Neural cell (in vitro differentiated cells): ENCODE measurements around the gene MMP20. TPM values are rescaled to one million over a fixed set of nuclear protein-coding genes. Genes with fewer than 3 reads are reported as not detected.

Experiments used
- H2AFZ ChIP-seq: fragments of 200-600, 300-800 bp; sonication (generic), shearing (Covaris generic); 2 replicates; pipeline ENCODE4 v1.6.0; 2014; ENCODE audit warnings: low read depth, mild to moderate bottlenecking, antibody characterized with exemption, low read length, moderate library complexity
- H3F3A ChIP-seq: fragments of 200-600 bp; shearing (Covaris generic); 2 replicates; pipeline ENCODE4 v1.6.1; 2016; ENCODE audit warnings: mild to moderate bottlenecking, moderate library complexity, mixed read lengths, antibody characterized with exemption, low read length; ENCODE audit not compliant: insufficient read depth, poor library complexity, severe bottlenecking
- H3K27ac ChIP-seq: fragments of 200-600, 300-800 bp; sonication (generic), shearing (Covaris generic); 2 replicates; pipeline ENCODE4 v1.5.1; 2014; ENCODE audit warnings: mild to moderate bottlenecking, low read length, moderate library complexity
- H3K27me3 ChIP-seq: fragments of 300-800, 200-600 bp; sonication (generic), shearing (Covaris generic); 2 replicates; pipeline ENCODE4 v1.6.0; 2014; ENCODE audit warnings: mild to moderate bottlenecking, low read depth, low read length, moderate library complexity; ENCODE audit not compliant: insufficient read depth
- H3K36me3 ChIP-seq: fragments of 300-800, 200-600 bp; sonication (generic), shearing (Covaris generic); 2 replicates; pipeline ENCODE4 v1.5.1; 2014; ENCODE audit warnings: mild to moderate bottlenecking, antibody characterized with exemption, low read length, moderate library complexity; ENCODE audit not compliant: insufficient read depth
- H3K4me2 ChIP-seq: fragments of 300-800, 200-600 bp; sonication (generic), shearing (Covaris generic); 2 replicates; pipeline ENCODE4 v1.6.0; 2014; ENCODE audit warnings: mild to moderate bottlenecking, low read length
- H3K4me3 ChIP-seq: fragments of 300-800, 200-600 bp; sonication (generic), shearing (Covaris generic); 2 replicates; pipeline ENCODE4 v1.5.1; 2014; ENCODE audit warnings: mild to moderate bottlenecking, low read length, moderate library complexity
- H3K79me2 ChIP-seq: fragments of 200-600 bp; shearing (Covaris generic); replicated peaks from 2 replicates; pipeline ENCODE4 v1.6.0; 2014; ENCODE audit warnings: mild to moderate bottlenecking, low read length, moderate library complexity; ENCODE audit not compliant: insufficient read depth
- H3K9ac ChIP-seq: fragments of 300-800, 200-600 bp; sonication (generic), shearing (Covaris generic); 2 replicates; pipeline ENCODE4 v1.6.1; 2016; ENCODE audit warnings: mild to moderate bottlenecking, low read length, mixed read lengths
- H3K9me2 ChIP-seq: fragments of 200-600 bp; shearing (Covaris generic); 2 replicates; pipeline ENCODE4 v1.6.1; 2016; ENCODE audit warnings: mild to moderate bottlenecking, low read length, mixed read lengths; ENCODE audit not compliant: insufficient read depth
- H3K9me3 ChIP-seq: fragments of 200-600, 300-800 bp; sonication (generic), shearing (Covaris generic); 2 replicates; pipeline ENCODE4 v1.6.1; 2016; ENCODE audit warnings: mild to moderate bottlenecking, mixed run types, low read length, moderate library complexity, mixed read lengths
- H4K20me1 ChIP-seq: fragments of 200-600 bp; shearing (Covaris generic); 2 replicates; pipeline ENCODE4 v1.6.1; 2016; ENCODE audit warnings: mild to moderate bottlenecking, mixed run types; ENCODE audit not compliant: insufficient read depth
- CTCF ChIP-seq: fragments of 450-650 bp; IDR thresholded peaks from 2 replicates; pipeline ENCODE4 v1.5.1; 2014; ENCODE audit warnings: antibody characterized with exemption, mild to moderate bottlenecking, moderate library complexity; ENCODE audit not compliant: poor library complexity, severe bottlenecking
- EP300 ChIP-seq: fragments of 450-650 bp; conservative IDR thresholded peaks from 2 replicates; pipeline ENCODE4 v1.6.1; 2014; ENCODE audit warnings: antibody characterized with exemption, mild to moderate bottlenecking, moderate library complexity; ENCODE audit not compliant: poor library complexity, severe bottlenecking
- EZH2 ChIP-seq: fragments of 200-600, 300-800 bp; shearing (Covaris generic), sonication (generic); IDR thresholded peaks from 2 replicates; pipeline ENCODE4 v1.6.1; 2014; ENCODE audit warnings: antibody characterized with exemption, low read length, borderline replicate concordance, mild to moderate bottlenecking; ENCODE audit not compliant: insufficient read depth, poor library complexity, severe bottlenecking
- MXI1 ChIP-seq: fragments of 450-650 bp; conservative IDR thresholded peaks from 2 replicates; pipeline ENCODE4 v1.6.1; 2014; ENCODE audit warnings: antibody characterized with exemption, mild to moderate bottlenecking; ENCODE audit not compliant: poor library complexity, severe bottlenecking
- POLR2AphosphoS5 ChIP-seq: IDR thresholded peaks from 2 replicates; pipeline ENCODE4 v1.6.1; 2012
- RAD21 ChIP-seq: fragments of 450-650 bp; conservative IDR thresholded peaks from 2 replicates; pipeline ENCODE4 v1.6.1; 2014; ENCODE audit warnings: antibody characterized with exemption, mild to moderate bottlenecking, moderate library complexity
- REST ChIP-seq: IDR thresholded peaks from 2 replicates; pipeline ENCODE4 v1.6.1; 2012; ENCODE audit warnings: borderline replicate concordance
- SMC3 ChIP-seq: fragments of 450-650 bp; conservative IDR thresholded peaks from 2 replicates; pipeline ENCODE4 v1.6.1; 2014; ENCODE audit warnings: antibody characterized with exemption, mild to moderate bottlenecking, moderate library complexity; ENCODE audit not compliant: poor library complexity
- TAF1 ChIP-seq: IDR thresholded peaks from 2 replicates; pipeline ENCODE4 v1.6.1; 2012; ENCODE audit warnings: low read depth
- polyA plus RNA-seq: library from polyadenylated mRNA; depleted of rRNA; stranded (reverse); fragments of >200 nt; gene quantifications from 2 replicates; pipeline ENCODE4 v1.2.3, GENCODE V29; 2014

The MMP20 gene
- polyA plus RNA-seq, 1 donor from 2014 or later = not detected

- no peak overlapping the region for H3K27ac ChIP-seq
- H3K4me2 ChIP-seq = no peak overlapping the region
- no peaks in the 10 kb centered on the region for H3K9me3 ChIP-seq
- H3K4me3 ChIP-seq = no peak overlapping the region
- TF ChIP-seq TAF1 (no peak), REST (no peak), MXI1 (no peak), RAD21 (no peak), SMC3 (no peak)
- no peaks in the 10 kb centered on the region for H3K36me3 ChIP-seq
- no peak overlapping the region for H2AFZ ChIP-seq
- no peaks in the 10 kb centered on the region for H3K79me2 ChIP-seq
- no peak overlapping the region for H3K9ac ChIP-seq
- H3K9me2 ChIP-seq = no peaks in the 10 kb centered on the region
- H3F3A ChIP-seq = no peaks in the 10 kb centered on the region
- H4K20me1 ChIP-seq = no peaks in the 10 kb centered on the region
- no peaks in the 10 kb centered on the region for H3K27me3 ChIP-seq
These were observed 12.6 kb upstream of the MMP20 start for GRCh38 chr11:102637731-102638130.

GRCh38 chr11:102633385-102634026 lies 8.4 kb upstream of the MMP20 start:
- Histone ChIP-seq H3K9me3 (no peaks in the 10 kb centered on the region), H4K20me1 (no peaks in the 10 kb centered on the region)
- no peak for TF ChIP-seq SMC3
- TF ChIP-seq RAD21 = no peak
- TF ChIP-seq EZH2 = no peak
- TF ChIP-seq TAF1 = no peak
- TF ChIP-seq EP300 = no peak
- TF ChIP-seq MXI1 = no peak
- no peak for TF ChIP-seq CTCF
- TF ChIP-seq REST = no peak
- TF ChIP-seq POLR2AphosphoS5 = no peak

More at GRCh38 chr11:102633385-102634026, 8.4 kb upstream of the MMP20 start:
- Histone ChIP-seq H3K27ac (no peak overlapping the region), H3K27me3 (no peaks in the 10 kb centered on the region), H3K4me2 (no peak overlapping the region), H3F3A (no peaks in the 10 kb centered on the region), H3K79me2 (no peaks in the 10 kb centered on the region), H3K4me3 (no peak overlapping the region), H3K9ac (no peak overlapping the region), H3K9me2 (no peaks in the 10 kb centered on the region), H2AFZ (no peak overlapping the region), H3K36me3 (no peaks in the 10 kb centered on the region)
